Measurements from ENCODE around the gene PDZD2. TPM values are rescaled to one million over a fixed set of nuclear protein-coding genes. Genes with fewer than 3 reads are reported as not detected.

The PDZD2 gene
- total RNA-seq = 0.26 and 0.33 TPM in 2 replicates

DNA sequence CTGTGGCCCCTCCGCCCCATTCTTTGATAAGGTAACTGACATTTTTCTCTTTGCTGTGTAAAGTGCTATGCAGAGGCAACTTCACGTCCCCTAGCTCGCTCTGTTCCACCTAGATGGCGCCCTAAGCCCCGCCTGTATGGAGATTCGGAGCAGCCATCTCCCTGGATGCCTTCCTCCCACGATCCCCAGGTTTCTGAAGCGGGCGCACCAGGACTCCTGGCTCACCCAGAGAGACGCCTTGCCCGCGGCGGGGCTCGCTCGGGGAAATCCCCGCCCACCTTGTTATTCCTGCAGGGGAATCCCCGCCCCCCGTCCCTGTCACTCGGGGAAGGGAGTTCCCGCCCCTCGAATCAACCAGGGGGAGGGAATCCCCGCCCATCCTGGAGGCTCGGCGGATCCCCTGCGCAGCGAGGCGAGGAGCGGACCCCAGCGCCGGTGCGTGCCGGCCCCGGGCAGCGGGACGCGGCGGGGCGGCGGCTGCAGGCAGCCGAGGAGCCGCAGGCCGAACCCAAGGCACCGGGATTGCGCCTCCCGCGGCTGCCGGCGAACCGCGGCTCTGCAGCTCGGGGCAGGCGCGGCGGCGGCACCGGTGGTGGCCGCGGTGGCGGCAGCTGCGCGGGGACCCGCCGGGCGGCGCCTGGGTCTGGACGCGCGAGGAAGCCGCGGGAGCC is at the start of gene PDZD2:
PDZD2 (plus strand) TSS at position 384 of the 671 bp plus-strand sequence.

Other genes starting within 250 kb of the PDZD2 start
- gene DROSHA, start 107.0 kb upstream of the PDZD2 start, total RNA-seq = 38.7 and 42.3 TPM in 2 replicates
- 18.9 and 20.0 TPM in 2 replicates for gene C5orf22, start 106.8 kb upstream of the PDZD2 start, total RNA-seq

All from dermis lymphatic vessel endothelial cell (primary cell).